Measurements from ENCODE around the gene TMUB1.

The TMUB1 gene

DNA sequence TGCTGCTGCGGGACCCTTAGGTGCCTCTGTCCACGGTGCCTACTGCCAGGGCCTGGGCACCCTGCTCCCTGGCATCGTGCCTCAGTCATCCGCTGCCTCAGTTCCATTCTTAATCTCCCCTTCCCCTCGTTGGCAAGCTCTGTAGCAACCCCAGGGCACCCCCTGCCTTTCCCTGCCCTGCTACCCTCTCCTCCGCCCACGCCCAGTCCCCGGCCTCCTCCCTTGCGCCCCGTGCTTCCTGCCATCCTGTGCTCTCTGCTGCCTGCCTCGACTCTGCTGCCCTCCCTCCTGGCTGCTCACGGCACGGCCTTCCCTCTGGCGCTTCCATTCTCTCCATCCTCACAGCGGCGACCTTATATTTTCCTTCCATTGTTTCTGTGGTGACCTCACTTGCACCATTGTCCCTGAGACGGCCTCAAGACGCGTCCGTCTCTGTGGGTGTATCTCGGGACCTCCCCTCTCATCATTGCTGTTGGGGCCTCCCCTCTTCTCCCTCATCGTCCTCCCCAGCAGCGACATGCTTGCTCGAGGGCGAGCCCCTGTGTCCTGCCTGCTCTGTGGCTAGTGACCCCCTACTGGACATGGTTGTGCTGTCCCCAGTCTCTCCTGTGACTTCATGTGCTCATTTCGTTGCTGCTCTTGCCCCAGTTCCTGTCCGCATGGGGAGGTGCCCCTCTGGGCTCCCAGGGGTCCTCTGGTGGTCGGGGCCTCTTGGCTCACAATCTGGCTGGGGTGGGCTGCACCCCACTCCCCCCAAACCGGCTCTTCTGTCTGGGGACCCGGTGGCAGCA is 38.3 kb upstream of the TMUB1 start:
- Histone ChIP-seq H3K4me3 (ENCODE audit: low read length) (no peak overlapping the region), H3K79me2 (ENCODE audit: control insufficient read depth, low read length) (no peaks in the 10 kb centered on the region), H3F3A (ENCODE audit: control insufficient read depth, insufficient read depth) (no peaks in the 10 kb centered on the region), H3K9me3 (ENCODE audit: control insufficient read depth, insufficient read depth, low read length) (no peaks in the 10 kb centered on the region), H3K4me2 (ENCODE audit: low read length) (no peak overlapping the region), H3K27ac (ENCODE audit: low read depth, low read length) (no peak overlapping the region), H3K27me3 (ENCODE audit: control insufficient read depth, low read length) (no peaks in the 10 kb centered on the region), H4K20me1 (ENCODE audit: control insufficient read depth, insufficient read depth, low read depth, low read length) (no peaks in the 10 kb centered on the region; the same call in 1 of the 2 replicates), H3K36me3 (ENCODE audit: control insufficient read depth, low read length) (no peaks in the 10 kb centered on the region), H3K4me1 (ENCODE audit: control insufficient read depth, low read length) (no peaks in the 10 kb centered on the region), H3K9me2 (replicated peaks; ENCODE audit: control insufficient read depth, low read length) (no peaks in the 10 kb centered on the region)
- TF ChIP-seq, protein P1, sequence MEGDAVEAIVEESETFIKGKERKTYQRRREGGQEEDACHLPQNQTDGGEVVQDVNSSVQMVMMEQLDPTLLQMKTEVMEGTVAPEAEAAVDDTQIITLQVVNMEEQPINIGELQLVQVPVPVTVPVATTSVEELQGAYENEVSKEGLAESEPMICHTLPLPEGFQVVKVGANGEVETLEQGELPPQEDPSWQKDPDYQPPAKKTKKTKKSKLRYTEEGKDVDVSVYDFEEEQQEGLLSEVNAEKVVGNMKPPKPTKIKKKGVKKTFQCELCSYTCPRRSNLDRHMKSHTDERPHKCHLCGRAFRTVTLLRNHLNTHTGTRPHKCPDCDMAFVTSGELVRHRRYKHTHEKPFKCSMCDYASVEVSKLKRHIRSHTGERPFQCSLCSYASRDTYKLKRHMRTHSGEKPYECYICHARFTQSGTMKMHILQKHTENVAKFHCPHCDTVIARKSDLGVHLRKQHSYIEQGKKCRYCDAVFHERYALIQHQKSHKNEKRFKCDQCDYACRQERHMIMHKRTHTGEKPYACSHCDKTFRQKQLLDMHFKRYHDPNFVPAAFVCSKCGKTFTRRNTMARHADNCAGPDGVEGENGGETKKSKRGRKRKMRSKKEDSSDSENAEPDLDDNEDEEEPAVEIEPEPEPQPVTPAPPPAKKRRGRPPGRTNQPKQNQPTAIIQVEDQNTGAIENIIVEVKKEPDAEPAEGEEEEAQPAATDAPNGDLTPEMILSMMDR (IDR thresholded peaks at IDR 0.05; ENCODE audit: low read depth, low read length, poor library complexity, severe bottlenecking) = no peak
- TF ChIP-seq EZH2phosphoT487 (IDR thresholded peaks at IDR 0.05; ENCODE audit: borderline replicate concordance, low read length) = no peak

DNA sequence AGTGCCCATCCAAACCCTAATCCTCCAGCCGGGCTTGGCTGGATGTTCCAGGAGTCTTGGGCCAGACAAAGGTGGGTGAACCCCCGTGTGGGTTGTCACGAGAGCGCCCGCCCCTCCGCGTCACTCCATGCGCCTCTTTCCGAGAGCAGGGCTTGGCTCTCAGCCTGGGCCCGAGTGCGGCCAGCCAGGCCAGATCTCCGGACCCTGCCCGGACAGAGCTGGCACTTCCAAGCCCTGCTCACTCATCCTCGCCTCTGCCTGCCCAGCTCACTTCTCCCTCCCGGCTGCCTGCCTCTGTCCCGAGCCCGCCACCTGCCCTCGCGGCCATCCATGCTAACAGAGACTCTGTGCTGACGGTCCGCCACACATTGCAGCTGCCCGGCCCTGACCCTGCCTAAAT is 37.6 kb upstream of the TMUB1 start:
- H4K20me1 ChIP-seq (ENCODE audit: control insufficient read depth, insufficient read depth, low read depth, low read length) = peaks cover 5% of the 10 kb centered on the region; the same call in 1 of the 2 replicates
- H3K9me2 ChIP-seq (replicated peaks; ENCODE audit: control insufficient read depth, low read length) = no peaks in the 10 kb centered on the region
- no peaks in the 10 kb centered on the region for H3K27me3 ChIP-seq (ENCODE audit: control insufficient read depth, low read length)
- TF ChIP-seq, protein P1 (IDR thresholded peaks at IDR 0.05; ENCODE audit: low read depth, low read length, poor library complexity, severe bottlenecking) = no peak
- TF ChIP-seq EZH2phosphoT487 (IDR thresholded peaks at IDR 0.05; ENCODE audit: borderline replicate concordance, low read length) = no peak
- H3K79me2 ChIP-seq (ENCODE audit: control insufficient read depth, low read length) = no peaks in the 10 kb centered on the region
- no peak overlapping the region for H3K4me3 ChIP-seq (ENCODE audit: low read length)
- H3K36me3 ChIP-seq (ENCODE audit: control insufficient read depth, low read length) = no peaks in the 10 kb centered on the region
- no peak overlapping the region for H3K27ac ChIP-seq (ENCODE audit: low read depth, low read length)
- H3F3A ChIP-seq (ENCODE audit: control insufficient read depth, insufficient read depth) = no peaks in the 10 kb centered on the region
- no peaks in the 10 kb centered on the region for H3K4me1 ChIP-seq (ENCODE audit: control insufficient read depth, low read length)
- H3K9me3 ChIP-seq (ENCODE audit: control insufficient read depth, insufficient read depth, low read length) = no peaks in the 10 kb centered on the region
- no peak overlapping the region for H3K4me2 ChIP-seq (ENCODE audit: low read length)

DNA sequence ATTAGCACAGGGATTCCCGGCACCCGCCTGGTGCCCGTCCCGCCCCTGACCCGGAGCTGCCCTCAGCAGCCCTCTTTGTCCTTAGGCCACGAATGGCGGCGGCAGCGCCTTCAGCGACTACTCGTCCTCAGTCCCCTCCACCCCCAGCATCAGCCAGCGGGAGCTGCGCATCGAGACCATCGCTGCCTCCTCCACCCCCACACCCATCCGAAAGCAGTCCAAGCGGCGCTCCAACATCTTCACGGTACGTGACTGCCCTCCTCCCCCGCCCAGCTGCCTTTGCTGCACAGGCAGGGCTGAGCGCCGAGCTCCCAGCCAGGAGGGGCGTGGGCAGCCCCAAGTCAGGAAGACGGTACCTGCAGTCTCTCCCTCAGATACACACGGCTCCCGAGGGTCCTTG is 36.6 kb upstream of the TMUB1 start:
- Histone ChIP-seq H3K4me2 (ENCODE audit: low read length) (no peak overlapping the region), H3K4me1 (ENCODE audit: control insufficient read depth, low read length) (no peaks in the 10 kb centered on the region), H3K27ac (ENCODE audit: low read depth, low read length) (no peak overlapping the region), H3K4me3 (ENCODE audit: low read length) (no peak overlapping the region), H3K9me2 (replicated peaks; ENCODE audit: control insufficient read depth, low read length) (no peaks in the 10 kb centered on the region), H3F3A (ENCODE audit: control insufficient read depth, insufficient read depth) (no peaks in the 10 kb centered on the region), H3K9me3 (ENCODE audit: control insufficient read depth, insufficient read depth, low read length) (no peaks in the 10 kb centered on the region), H3K79me2 (ENCODE audit: control insufficient read depth, low read length) (no peaks in the 10 kb centered on the region), H3K36me3 (ENCODE audit: control insufficient read depth, low read length) (no peaks in the 10 kb centered on the region), H4K20me1 (ENCODE audit: control insufficient read depth, insufficient read depth, low read depth, low read length) (peaks cover 5% of the 10 kb centered on the region; the same call in 1 of the 2 replicates), H3K27me3 (ENCODE audit: control insufficient read depth, low read length) (no peaks in the 10 kb centered on the region)
- TF ChIP-seq, protein P1 (IDR thresholded peaks at IDR 0.05; ENCODE audit: low read depth, low read length, poor library complexity, severe bottlenecking) = no peak
- TF ChIP-seq EZH2phosphoT487 (IDR thresholded peaks at IDR 0.05; ENCODE audit: borderline replicate concordance, low read length) = no peak

Measured in DOHH2 (cell line).